Fibroblast of gingiva (primary cell): Measurements from ENCODE around the gene TEP1.
"Not testable (repeated sequence)": the region's sequence is repeated elsewhere in the genome, so short reads cannot be mapped to it uniquely, and the experiment has no call there.

Experiments used
- DNase-seq: peaks from one replicate; pipeline ENCODE4 v3.0.0-alpha.2; 2011; ENCODE audit warnings: low read depth

TEP1 gene

DNA sequence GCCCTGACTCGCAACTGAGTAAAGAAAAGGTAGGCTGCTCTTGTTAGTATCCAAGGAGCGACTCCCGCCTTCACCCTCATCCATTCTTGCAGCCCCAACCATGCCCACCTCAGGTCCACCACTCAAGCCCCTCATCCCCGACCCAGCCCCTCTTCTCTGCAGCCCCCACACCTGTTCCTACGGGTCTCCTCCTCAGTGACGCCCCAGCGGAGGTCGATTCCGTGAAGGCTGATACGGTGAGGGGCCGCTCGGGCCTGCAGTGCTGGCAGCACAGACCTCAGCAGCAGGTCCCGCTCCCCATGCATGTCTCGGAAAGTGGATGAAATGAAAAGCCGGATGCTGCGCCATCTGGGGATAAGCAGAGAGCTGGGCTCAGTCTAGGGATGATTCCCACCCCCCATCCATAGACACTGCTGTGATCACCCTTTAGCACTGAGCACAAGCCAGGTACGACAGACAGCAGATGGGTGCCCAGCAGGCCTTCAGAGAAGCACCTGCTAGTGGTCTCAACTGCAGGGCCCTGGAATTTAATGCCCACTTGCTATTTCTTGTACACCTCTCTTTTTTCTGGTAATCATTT, 26.9 kb downstream of the TEP1 start:
- DNase-seq, result no peak

DNA sequence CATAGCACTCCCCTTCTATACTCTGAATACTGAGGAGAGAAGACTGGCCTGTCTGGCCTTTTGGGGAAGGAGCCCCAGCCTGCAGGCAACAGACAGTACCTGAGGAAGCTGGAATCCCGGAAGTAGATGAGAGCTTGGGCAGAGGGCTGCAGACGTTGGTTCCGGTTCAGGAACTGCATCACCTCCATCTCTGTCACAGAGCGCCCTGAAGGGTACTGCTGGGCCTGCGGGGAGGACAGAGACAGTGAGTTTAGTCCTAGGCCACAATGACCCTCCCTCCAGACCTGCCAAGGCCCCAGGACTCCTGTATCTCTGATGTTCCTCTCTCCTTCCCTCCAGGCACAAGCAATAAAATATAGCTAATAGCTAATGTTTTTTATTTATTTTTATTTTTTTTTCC, 28.4 kb downstream of the TEP1 start:
- DNase-seq, result no peak

DNA sequence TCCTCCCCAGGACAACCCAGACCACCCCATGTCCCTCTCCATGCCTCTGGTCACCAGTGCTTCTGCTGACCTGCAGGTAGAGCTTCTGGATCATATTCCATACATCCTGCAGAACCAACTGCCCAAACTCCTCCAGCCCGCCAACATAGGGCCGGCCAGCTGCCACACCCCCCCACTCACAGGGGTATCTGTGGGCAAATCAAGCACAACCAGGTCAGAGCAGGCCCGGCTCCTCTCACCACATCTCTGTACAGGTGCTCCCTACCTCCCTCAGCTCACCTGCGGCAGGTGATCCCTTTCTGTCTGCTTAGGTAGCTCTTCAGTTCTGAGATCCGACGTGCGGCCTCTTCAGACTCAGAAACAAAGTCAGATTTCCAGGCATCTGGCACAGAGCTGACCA, 29.0 kb downstream of the TEP1 start:
- no peak for DNase-seq

DNA sequence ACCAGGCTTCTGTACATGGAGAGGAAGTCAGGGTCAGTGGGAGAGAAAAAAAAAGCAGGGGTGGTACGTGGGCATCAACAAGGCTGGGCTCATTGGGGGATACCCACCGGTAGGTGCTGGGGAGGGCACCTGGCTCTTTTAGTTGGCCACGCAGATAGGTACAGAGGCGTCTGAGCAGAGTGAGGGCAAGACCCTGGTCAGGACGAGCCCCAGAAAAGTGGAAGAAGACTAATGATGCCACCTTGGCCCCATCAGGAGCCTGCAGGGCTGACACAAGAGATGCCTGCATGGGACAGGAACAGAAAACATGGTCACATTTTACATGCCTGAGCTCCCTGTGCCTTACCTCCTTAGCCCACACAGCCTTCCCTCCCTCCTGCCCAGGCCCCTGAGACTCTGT, 29.7 kb downstream of the TEP1 start:
- DNase-seq, result no peak

DNA sequence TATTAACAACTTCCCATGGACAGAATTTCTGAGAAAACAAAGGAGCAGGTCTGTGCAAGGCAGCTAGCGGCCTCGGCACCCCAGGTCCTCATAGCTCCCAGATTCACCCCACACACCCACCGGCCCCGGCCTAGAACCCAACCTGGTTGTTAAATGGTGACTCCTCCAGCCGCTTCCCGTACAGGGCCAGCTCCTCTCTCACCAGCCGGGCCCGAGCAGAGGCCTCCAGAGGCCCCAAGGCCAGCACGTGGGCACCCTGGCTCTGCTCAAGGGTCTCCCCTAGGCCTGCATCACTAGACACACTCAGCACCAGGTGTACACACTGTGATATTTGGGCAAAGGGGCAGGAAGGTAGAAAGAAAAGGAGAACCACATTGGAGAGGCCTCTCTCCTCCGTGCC, 30.3 kb downstream of the TEP1 start:
- no peak for DNase-seq

DNA sequence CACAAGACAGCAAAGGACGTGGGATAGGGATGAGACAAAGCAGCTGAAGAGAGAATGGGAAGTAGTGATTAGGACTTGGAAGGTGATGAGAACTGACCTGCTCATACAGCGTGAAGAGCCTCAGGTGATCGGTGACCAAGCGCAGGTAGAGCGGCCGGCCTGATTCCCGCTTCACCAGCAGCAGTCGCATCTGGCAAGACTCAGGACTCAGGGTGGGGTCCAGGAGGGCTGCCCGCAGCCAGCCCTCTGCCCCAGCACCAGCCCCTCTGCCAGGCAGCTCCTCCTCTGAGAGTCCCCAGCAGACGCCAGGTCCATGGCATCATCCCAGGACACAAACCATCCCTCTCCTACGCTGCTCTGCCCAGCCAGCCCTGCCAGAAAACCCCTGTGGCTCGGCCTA, 30.8 kb downstream of the TEP1 start:
- DNase-seq, result no peak

DNA sequence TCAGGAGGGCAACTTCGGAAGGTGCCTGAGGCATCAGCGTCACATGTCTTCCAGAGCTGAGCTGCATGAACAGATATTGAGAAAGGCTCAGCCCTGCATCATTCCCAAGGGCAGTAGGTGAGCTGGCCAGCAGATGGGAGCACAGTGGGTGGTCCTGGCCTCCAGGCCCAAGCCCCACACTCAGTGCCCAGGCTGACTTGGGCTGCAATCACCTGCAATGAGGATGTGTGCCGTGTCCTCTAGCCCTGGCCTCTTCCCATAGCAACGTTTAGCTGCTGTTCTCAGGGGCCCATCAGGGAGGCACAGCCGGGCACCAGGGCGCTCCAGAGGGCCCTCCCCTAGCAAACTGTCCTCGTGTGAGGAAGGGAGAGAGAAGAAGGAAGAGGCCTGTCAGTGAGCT, 32.0 kb downstream of the TEP1 start:
- DNase-seq, result no peak

DNA sequence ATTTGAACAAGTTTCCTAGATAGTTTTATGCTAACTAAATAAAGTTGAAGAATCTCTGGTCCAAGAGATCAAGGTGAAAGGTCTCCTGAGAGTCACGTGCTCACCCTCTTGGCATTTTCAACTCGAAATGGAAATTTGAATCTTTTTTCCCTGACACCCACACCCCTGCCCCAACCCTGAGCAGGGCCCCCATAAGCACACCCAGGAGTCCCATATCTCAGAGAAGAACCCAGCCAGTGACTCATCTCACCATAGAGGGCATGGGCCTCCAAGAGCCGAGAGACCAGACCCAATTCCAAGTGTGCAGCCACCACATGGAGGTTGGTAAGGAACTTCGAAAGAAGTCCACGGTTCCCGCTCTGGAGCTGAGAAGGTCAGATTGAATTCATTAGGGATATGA, 32.6 kb downstream of the TEP1 start:
- DNase-seq, result no peak

DNA sequence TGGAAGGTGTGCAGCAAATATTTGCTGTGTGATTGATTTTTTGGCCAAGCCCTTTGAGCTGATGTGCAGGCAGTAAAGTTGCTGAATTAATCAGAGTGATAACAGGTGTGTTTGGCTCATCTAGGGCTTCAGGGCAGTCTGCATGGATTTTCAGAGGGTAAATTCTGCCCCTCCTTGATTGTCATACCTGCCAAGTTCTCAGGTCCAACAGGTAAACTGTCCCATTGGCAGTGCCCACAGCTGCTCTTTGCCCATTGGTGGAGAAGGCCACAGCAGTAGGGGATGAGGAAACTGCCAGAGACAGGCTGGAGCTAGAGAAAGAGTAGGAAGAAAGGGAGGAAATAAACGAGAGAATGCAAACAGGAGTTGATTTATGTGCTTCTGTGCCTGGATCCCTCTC, 33.6 kb downstream of the TEP1 start:
- DNase-seq, result no peak

DNA sequence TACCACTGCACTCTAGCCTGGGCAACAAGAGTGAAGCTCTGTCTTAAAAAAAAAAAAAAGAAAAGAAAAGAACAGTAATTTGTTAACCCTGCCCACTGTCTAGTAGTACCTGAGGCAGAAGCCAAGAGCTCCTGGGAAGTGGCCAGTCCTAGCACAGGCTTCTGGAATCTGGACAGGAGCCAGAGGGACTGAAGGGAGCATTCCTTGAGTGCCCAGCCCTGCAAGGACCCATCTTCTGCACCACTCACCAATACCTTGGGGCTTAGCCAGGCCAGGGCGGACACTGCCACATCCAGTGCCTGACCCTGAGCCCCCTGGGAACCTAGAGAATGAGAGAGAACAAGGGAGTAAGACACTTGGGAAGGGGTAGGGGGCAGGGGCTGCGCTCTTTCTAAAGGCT, 36.1 kb downstream of the TEP1 start:
- no peak for DNase-seq

DNA sequence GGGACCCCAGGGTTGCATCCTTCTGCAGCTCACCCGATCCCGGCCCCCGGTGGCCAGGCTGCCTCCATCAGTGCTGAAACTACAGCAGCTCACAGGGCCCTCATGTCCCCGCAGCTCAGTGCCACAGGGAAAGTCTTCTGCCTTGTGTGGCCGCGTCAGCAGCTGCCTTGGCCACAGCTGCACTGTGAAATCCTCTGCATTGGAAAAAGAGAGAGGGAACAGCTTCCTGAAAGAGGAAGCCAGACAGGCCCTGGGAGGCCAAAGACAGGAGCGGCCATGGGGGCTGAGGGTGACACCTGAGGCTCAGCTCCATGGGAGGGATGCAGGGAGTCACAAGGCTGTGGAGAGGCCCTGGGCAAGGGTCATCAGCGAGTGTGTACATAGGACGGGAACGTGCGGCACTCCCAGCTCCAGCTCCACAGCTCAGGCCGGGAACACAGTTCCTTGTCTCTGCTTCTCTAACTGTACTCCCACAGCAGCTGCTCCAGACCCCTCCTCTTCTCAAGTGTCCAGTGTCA, 37.2 kb downstream of the TEP1 start:
- no peak for DNase-seq

DNA sequence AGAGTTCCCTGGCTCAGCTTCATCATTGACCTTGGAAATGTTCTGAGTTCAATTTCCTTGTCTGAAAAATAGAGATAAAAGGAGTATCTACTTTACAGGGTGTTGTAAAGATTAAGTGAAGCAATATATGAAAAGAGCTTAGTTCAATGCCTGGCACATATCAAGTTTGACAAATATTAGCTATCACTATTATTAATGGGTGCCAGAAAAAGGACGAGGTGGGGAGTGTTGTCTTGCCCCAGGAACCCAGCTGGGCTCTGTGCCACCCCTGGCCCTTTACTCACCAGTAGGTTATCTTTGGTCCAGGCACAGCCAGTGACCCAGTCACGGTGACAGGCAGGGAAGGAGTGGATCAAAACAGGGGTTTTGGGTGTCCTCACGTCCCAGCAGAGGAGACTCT, 37.8 kb downstream of the TEP1 start:
- no peak for DNase-seq

DNA sequence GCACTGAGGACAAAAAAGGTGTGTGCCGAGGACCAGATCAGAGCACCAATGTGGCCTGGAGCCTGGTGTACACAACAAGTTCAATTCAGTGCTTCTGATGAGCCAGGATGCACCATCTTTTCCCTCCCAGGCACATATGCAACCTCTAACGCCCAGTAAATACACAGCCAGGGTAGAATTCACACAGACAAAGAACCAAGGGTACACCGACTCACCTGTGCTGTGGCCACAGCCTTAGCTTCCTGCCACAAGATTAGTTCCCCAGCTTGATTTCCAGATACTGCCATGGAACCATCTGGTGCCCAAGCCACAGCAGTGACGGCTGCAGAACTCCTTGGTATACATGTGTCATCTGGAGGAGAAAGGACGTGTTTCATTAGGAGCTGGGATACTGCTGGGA, 40.5 kb downstream of the TEP1 start:
- DNase-seq, result no peak

DNA sequence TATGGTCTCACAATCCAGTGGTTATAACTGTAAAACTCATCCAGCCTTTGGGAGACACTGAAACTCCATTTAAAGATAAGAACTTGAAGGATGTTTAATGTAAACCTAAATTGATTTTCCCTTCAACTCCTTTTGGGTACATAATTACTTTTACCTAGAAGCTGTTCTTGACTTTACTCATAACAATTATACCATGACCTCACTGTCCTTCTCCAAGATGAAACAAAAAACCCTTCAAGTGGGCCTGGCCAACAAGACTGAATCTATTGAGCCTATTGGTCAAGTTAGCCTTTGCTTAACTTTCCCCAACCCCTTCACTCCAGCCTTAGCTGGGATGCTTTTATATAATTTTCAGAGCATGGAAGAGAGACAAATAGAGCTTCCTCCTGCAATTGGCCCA, 47.4 kb downstream of the TEP1 start:
- DNase-seq, result no peak

DNA sequence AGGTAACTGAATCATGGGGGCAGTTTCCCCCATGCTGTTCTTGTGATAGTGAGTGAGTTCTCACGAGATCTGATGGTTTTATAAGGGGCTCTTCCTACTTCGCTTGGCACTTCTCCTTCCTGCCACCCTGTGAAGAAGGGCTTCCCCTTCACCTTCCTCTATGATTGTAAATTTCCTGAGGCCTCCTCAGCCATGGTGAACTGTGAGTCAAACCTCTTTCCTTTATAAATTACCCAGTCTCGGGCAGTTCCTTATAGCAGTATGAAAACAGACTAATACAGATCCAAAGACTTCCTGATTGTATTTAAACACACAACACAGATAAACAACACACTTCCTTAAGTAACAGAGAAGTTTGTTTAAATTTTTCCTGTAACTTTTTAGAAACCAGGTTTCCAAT, 54.8 kb downstream of the TEP1 start:
- DNase-seq, result not testable (repeated sequence)

DNA sequence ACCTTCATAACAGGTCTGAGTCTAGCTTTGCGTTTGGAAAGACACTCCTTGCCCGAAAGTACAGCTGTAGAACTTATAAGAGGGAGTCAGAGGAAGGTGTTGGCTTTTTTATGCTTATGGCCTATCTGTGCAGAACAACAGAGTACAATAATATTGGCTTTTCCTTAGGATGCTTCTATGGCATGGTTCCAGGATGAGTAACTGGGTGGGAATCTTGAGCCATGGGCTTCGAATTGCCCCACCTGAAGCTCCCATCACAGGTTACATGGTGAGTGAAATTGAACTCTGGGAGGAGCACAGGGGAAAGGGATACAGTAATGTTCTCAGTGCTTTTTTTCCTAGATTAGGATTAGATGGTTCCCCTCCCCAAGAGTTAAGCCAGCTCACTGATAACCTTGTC, 56.9 kb downstream of the TEP1 start:
- DNase-seq, result no peak

DNA sequence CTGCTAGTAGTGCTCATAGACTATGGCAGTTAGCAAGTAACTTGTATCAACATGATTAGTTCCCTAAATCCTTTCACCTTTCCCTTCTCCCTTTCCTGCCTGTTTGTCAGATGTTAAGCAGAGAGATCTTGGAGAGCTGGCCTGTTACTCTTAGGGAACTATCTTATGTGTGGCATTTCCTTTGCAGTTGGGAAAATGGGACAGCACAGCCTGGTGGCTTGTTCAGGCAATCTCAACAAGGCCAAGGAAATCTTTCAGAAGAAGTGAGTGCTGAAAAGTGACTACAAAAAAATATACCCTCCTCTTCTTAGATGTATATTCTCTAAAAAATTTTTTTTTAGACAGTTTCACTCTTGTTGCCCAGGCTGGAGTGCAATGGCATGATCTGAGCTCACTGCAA, 62.4 kb downstream of the TEP1 start:
- peak; percentile 28 for DNase-seq

DNA sequence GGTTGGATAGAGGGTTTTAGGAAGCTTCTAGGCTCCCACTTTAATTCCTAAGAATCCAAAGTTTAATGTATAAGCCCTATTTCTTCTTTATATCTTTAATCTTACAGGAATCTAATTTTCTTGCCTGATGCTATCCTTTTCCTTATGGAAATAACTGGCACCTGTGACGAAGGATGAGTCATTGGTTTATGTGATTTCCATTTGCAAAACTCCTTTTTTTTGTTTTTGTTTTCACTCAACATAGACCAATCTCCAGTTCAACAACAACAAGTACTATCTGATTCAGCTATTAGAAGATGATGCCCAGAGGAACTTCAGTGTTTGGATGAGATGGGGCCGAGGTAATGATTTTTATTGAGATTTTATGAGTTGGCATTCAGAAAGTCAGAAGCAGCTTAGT, 63.0 kb downstream of the TEP1 start:
- no peak for DNase-seq

DNA sequence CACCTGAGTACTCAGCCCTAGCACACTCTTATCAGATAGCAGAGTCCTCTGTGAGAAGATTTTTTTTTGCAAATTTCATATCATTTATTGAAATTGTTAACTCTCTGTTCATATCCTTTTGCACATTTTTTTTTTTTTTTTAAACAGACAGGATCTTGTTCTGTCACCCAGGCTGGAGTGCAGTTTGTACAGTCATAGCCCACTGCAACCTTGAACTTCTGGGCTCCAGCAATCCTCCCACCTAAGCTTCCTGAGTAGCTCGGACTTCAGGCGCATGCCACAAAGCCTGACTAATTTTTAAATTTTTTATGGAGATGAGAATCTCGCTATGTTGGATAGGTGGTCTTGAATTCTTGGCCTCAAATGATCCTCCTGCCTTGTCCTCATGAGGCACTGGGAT, 65.6 kb downstream of the TEP1 start:
- DNase-seq, result no peak

DNA sequence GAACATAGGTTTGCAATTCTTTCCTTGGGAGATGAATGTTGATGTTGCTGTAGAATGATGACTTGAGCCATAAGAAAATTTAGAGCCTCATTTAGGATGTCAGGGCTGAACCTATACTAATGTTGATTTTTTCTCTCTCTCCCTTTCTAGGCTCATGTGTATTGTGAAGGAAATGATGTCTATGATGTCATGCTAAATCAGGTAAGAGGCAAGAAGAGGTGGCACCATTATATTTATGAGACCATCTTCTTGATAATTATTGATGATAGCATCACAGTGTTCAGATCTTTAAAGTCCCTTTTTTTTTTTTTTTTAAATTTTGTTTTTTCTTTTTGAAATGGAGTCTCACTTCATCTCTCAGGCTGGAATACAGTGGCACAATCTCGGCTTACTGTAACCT, 66.6 kb downstream of the TEP1 start:
- no peak for DNase-seq

DNA sequence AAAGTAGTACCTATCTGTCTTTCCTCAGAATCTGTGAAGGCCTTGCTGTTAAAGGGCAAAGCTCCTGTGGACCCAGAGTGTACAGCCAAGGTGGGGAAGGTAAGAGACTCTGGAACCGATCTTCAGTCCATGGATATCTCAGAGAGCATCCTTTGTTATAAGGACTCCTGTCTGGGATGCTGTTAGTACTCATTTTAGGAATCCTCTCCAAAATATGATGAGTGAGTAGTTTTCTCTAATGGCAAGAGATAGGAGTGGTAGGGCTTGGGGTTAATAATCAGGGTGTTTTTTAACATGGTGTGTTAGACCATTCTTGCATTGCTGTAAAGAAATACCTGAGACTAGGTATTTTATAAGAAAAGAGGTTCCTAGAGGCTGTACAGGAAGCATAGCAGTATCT, 67.9 kb downstream of the TEP1 start:
- DNase-seq, result no peak

DNA sequence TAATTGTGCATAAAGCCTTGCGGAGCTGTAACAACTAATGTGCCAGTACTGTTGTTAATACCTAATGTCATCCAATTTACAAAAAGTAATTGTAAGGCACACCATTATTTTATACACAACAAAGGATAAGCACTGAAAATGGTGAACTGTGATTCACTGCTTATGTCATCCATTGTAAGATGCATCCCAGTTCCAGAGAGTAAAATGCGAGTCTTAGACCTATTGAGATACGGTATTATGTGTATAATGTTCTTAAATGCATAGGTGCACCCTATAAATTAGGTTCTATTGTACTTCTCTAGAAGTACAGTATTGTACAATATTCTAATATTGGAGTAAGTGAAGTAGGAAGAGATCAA, 69.5 kb downstream of the TEP1 start:
- DNase-seq, result no peak

DNA sequence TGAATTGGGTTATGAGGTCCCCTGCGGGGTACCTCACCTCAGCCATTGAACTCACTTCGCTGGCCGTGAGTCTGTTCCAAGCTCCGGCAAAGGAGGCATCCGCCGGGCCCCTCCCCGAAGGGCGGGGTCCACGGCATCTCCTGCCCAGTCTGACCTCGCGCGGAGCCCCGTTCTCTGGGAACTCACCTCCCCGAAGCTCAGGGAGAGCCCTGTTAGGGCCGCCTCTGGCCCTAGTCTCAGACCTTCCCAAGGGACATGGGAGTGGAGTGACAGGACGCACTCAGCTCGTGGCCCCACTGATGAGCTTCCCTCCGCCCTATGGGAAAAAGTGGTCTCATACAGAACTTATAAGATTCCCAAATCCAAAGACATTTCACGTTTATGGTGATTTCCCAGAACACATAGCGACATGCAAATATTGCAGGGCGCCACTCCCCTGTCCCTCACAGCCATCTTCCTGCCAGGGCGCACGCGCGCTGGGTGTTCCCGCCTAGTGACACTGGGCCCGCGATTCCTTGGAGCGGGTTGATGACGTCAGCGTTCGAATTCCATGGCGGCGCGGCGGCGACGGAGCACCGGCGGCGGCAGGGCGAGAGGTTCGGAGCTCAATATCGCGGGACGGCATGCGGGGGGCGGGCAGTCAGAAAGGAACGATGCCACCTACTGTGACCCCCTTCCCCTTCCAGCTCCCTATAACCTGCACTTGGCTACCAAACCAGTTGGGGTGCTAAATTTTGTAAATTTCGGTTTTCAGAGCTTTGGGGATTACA, 70.0 kb downstream of the TEP1 start, which contains the start of gene PARP2:
Gene PARP2, plus strand, starts transcription at position 544 of the 770 bp plus-strand sequence. Its CDS starts 7 bp downstream, at position 551.
- DNase-seq, result peak; percentile 100

DNA sequence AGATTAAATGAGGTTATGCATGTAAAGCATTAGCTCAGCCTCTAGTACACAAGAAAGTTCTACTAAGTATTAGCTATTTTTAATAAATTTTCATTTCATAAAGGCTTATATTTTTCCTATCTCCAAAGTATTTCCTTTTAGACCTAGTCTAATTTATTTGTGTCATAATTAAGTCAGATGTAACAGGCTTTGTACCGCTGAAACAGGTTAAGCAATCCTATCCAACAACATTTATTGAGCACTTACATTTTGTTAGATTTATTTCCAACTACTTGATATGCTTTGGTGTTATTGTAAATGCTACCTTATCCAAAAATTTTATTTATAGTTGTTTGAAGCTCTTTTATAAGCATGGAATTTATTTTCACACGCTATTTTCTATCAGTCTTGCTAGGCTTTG, 71.7 kb downstream of the TEP1 start:
- DNase-seq, result no peak
